Activated naive CD4-positive, alpha-beta T cell treated with anti-CD3 and anti-CD28 coated beads, Interleukin-2, amount 50 U/mL, for 72 hours (primary cell): ENCODE data around the gene OTX1. TPM values are rescaled to one million over a fixed set of nuclear protein-coding genes. Genes with fewer than 3 reads are reported as not detected.

Experiments used
- ATAC-seq, 2 donors: fragments of 150-1000 bp; cut with Tn5 transposase; 2 replicates each; pipeline ENCODE4 v1.10.0; 2021; ENCODE audit warnings: mild to moderate bottlenecking in 2 of 2, moderate library complexity in 2 of 2
- DNase-seq, 2 donors: peaks; one replicate each; pipeline ENCODE4 v3.0.0; 2021 to 2022; ENCODE audit warnings: low spot score in 2 of 2
- H3K27ac Mint-ChIP-seq, 2 donors: one replicate each; pipeline ENCODE4 v1.8.0; 2022; ENCODE audit warnings: mild to moderate bottlenecking in 2 of 2, mixed read lengths in 2 of 2
- H3K36me3 Mint-ChIP-seq, 2 donors: one replicate each; pipeline ENCODE4 v1.8.0; 2022; ENCODE audit warnings: mixed read lengths in 2 of 2
- H3K9me3 Mint-ChIP-seq, 2 donors: one replicate each; pipeline ENCODE4 v1.8.0; 2022; ENCODE audit warnings: mixed read lengths in 2 of 2
- total RNA-seq, 2 donors: library from RNA; stranded (reverse); gene quantifications; one replicate each; pipeline ENCODE4 v1.2.3, GENCODE V29; 2022

Gene OTX1
- total RNA-seq, 2 donors from 2014 or later, result not detected

- ATAC-seq, result no peak
These were observed 10.0 kb upstream of the OTX1 start for GRCh38 chr2:63040586-63040985.

GRCh38 chr2:63041592-63041991 is 9.0 kb upstream of the OTX1 start:
- DNase-seq (no peak), ATAC-seq (no peak)
- H3K27ac Mint-ChIP-seq, result no peak overlapping the region
- H3K36me3 Mint-ChIP-seq, result peaks cover 7 to 14% of the 10 kb centered on the region in 2 donors
- no peaks in the 10 kb centered on the region for H3K9me3 Mint-ChIP-seq

More at GRCh38 chr2:63040586-63040985, 10.0 kb upstream of the OTX1 start:
- Mint-ChIP-seq H3K27ac (no peak overlapping the region), H3K36me3 (peaks cover 2 to 9% of the 10 kb centered on the region in 2 donors), H3K9me3 (no peaks in the 10 kb centered on the region)
- no peak for DNase-seq

GRCh38 chr2:63044362-63045327 is 6.0 kb upstream of the OTX1 start:
- H3K36me3 Mint-ChIP-seq, result peaks cover 7 to 8% of the 10 kb centered on the region in 2 donors
- ATAC-seq (no peak), DNase-seq (no peak)
- no peaks in the 10 kb centered on the region for H3K9me3 Mint-ChIP-seq
- no peak overlapping the region for H3K27ac Mint-ChIP-seq

- no peak for ATAC-seq
- Mint-ChIP-seq H3K36me3 (peaks cover 7 to 12% of the 10 kb centered on the region in 2 donors), H3K9me3 (no peaks in the 10 kb centered on the region), H3K27ac (peak overlapping the region in 1 of 2 donors; percentile 6)
- DNase-seq, result no peak
These were observed 4.1 kb upstream of the OTX1 start for GRCh38 chr2:63046552-63046951.

GRCh38 chr2:63046961-63047320 is 3.7 kb upstream of the OTX1 start:
- Mint-ChIP-seq H3K36me3 (peaks cover 7 to 12% of the 10 kb centered on the region in 2 donors), H3K9me3 (no peaks in the 10 kb centered on the region), H3K27ac (no peak overlapping the region)

GRCh38 chr2:63047321-63048279 is 3.0 kb upstream of the OTX1 start:
- H3K27ac Mint-ChIP-seq, result no peak overlapping the region
- peak in 1 of 2 donors; percentile 30 for DNase-seq
- H3K9me3 Mint-ChIP-seq, result no peaks in the 10 kb centered on the region
- peaks cover 7 to 17% of the 10 kb centered on the region in 2 donors for H3K36me3 Mint-ChIP-seq
- ATAC-seq, result peak in 1 of 2 donors; percentile 37

More at GRCh38 chr2:63046961-63047320, 3.7 kb upstream of the OTX1 start:
- ATAC-seq (no peak), DNase-seq (no peak)

- Mint-ChIP-seq H3K9me3 (no peaks in the 10 kb centered on the region), H3K36me3 (peaks cover 7 to 17% of the 10 kb centered on the region in 2 donors), H3K27ac (no peak overlapping the region)
- peak in 1 of 2 donors; percentile 23 for DNase-seq
- no peak for ATAC-seq
These were observed 2.1 kb upstream of the OTX1 start for GRCh38 chr2:63048367-63049171.

GRCh38 chr2:63049211-63049969 is 1.2 kb upstream of the OTX1 start:
- peak in 1 of 2 donors; percentile 6 for DNase-seq
- no peak overlapping the region for H3K27ac Mint-ChIP-seq
- no peaks in the 10 kb centered on the region for H3K9me3 Mint-ChIP-seq
- H3K36me3 Mint-ChIP-seq, result peaks cover 7 to 17% of the 10 kb centered on the region in 2 donors
- ATAC-seq, result no peak

GRCh38 chr2:63049970-63050333 is 678 bp upstream of the OTX1 start:
- ATAC-seq (peak; percentile 22 to 36), DNase-seq (peak in 1 of 2 donors; percentile 35)
- Mint-ChIP-seq H3K36me3 (peaks cover 7 to 17% of the 10 kb centered on the region in 2 donors), H3K9me3 (no peaks in the 10 kb centered on the region), H3K27ac (no peak overlapping the region)

- ATAC-seq (no peak), DNase-seq (peak in 1 of 2 donors; percentile 22)
- H3K9me3 Mint-ChIP-seq, result no peaks in the 10 kb centered on the region
- peaks cover 7 to 16% of the 10 kb centered on the region in 2 donors for H3K36me3 Mint-ChIP-seq
- no peak overlapping the region for H3K27ac Mint-ChIP-seq
These were observed 588 bp downstream of the OTX1 start for GRCh38 chr2:63051042-63051794.

- H3K9me3 Mint-ChIP-seq, result no peaks in the 10 kb centered on the region
- no peak overlapping the region for H3K27ac Mint-ChIP-seq
- no peak for ATAC-seq
- DNase-seq, result peak in 1 of 2 donors; percentile 13
- peaks cover 10 to 20% of the 10 kb centered on the region in 2 donors for H3K36me3 Mint-ChIP-seq
These were observed 1.2 kb downstream of the OTX1 start for GRCh38 chr2:63051795-63052333.

- H3K27ac Mint-ChIP-seq, result no peak overlapping the region
- ATAC-seq (no peak), DNase-seq (peak in 1 of 2 donors; percentile 16)
- H3K36me3 Mint-ChIP-seq, result peaks cover 10 to 23% of the 10 kb centered on the region in 2 donors
- H3K9me3 Mint-ChIP-seq, result no peaks in the 10 kb centered on the region
These were observed 1.9 kb downstream of the OTX1 start for GRCh38 chr2:63052411-63053080.

GRCh38 chr2:63053081-63053888 is 2.7 kb downstream of the OTX1 start:
- Mint-ChIP-seq H3K9me3 (no peaks in the 10 kb centered on the region), H3K36me3 (peaks cover 10 to 30% of the 10 kb centered on the region in 2 donors), H3K27ac (no peak overlapping the region)
- DNase-seq (peak in 1 of 2 donors; percentile 9), ATAC-seq (no peak)
